ENCODE results near the gene NELFA.

DNA sequence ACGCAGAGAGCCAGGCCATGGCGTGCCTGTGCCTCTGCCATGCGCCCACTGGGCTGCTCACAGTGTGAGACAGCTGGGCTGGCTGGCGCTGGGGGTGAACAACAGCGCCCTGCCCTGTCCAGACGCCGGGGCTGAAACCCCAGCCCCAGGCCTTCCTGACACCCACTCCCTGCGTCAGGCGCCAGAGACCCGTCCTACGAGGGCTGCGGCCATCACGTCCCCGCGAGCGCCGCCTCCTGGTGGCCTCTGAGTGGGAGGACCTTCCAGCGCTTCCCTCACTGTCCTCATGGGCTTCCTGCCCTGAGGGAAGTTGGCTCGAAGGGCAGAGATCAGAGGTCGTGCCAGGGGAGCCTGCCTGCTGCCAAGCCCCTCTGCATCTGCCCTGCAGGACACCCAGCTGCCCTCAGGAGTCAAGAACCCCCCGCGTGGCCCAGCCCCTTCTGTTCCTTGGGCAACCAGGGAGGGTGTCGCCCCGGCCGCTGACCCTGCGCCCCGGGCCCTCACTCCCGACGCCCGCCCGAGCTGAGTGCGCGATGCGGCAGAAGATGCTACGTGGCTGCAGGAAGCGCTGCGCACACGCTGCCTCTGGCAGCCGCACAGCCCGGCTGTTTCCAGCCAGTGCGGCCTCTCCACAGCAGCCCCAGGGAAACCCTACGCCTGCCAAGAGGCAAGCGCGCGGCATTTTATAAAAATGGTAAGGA is 16.2 kb downstream of the NELFA start:
- TF ChIP-seq, protein P1, sequence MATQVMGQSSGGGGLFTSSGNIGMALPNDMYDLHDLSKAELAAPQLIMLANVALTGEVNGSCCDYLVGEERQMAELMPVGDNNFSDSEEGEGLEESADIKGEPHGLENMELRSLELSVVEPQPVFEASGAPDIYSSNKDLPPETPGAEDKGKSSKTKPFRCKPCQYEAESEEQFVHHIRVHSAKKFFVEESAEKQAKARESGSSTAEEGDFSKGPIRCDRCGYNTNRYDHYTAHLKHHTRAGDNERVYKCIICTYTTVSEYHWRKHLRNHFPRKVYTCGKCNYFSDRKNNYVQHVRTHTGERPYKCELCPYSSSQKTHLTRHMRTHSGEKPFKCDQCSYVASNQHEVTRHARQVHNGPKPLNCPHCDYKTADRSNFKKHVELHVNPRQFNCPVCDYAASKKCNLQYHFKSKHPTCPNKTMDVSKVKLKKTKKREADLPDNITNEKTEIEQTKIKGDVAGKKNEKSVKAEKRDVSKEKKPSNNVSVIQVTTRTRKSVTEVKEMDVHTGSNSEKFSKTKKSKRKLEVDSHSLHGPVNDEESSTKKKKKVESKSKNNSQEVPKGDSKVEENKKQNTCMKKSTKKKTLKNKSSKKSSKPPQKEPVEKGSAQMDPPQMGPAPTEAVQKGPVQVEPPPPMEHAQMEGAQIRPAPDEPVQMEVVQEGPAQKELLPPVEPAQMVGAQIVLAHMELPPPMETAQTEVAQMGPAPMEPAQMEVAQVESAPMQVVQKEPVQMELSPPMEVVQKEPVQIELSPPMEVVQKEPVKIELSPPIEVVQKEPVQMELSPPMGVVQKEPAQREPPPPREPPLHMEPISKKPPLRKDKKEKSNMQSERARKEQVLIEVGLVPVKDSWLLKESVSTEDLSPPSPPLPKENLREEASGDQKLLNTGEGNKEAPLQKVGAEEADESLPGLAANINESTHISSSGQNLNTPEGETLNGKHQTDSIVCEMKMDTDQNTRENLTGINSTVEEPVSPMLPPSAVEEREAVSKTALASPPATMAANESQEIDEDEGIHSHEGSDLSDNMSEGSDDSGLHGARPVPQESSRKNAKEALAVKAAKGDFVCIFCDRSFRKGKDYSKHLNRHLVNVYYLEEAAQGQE (IDR thresholded peaks at IDR 0.05; ENCODE audit: low read depth, low read length): no peak
- TF ChIP-seq KAT2A (conservative IDR thresholded peaks at IDR 0.05; ENCODE audit: control insufficient read depth, low read depth, low read length): no peak

Data from GM12878 (cell line).